Ovary (tissue), 3 donors: Measurements from ENCODE around the gene PRDM16.

Experiments used
- EP300 ChIP-seq: sonication (generic); formaldehyde crosslinking; IDR thresholded peaks from one replicate; pipeline ENCODE4 v1.6.1; 2017; ENCODE audit warnings: antibody characterized with exemption
- POLR2A ChIP-seq: fragments of 450-650 bp; IDR thresholded peaks from one replicate; pipeline ENCODE4 v1.6.1; 2017; ENCODE audit warnings: antibody characterized with exemption, mild to moderate bottlenecking, moderate library complexity
- TF ChIP-seq, protein P1 (sequence below), 3 donors: fragments of 450-650 bp in 2 of 3; fragments of 200-600 bp in 1 of 3; IDR thresholded peaks; one replicate each; pipeline versions ENCODE4 v1.5.1 to v1.8.0; 2016 to 2022; ENCODE audit warnings: antibody characterized with exemption in 3 of 3, mild to moderate bottlenecking in 1 of 3
- donor health status: DM: no; HTN: no; CAD: no.

DNA sequence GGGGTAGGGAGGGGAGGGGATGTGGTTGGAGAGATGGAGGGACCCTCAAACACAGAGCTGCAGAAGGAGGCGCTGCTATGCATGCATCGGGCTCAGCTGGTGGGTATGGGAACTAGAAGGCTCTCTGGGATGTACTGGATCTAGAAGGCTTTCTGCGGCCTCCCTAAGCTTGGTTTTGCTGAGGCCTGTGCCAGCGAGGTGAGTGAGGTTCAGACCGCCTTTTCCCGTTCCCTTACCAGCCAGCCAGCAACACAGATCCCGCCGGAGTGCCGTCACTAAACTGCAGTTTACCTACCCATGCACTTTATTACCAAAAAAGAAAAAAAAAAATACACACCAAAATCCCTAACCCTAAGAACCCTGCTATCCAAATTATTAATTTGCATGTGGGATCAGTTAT, 180.2 kb downstream of the PRDM16 start:
- TF ChIP-seq, protein P1, sequence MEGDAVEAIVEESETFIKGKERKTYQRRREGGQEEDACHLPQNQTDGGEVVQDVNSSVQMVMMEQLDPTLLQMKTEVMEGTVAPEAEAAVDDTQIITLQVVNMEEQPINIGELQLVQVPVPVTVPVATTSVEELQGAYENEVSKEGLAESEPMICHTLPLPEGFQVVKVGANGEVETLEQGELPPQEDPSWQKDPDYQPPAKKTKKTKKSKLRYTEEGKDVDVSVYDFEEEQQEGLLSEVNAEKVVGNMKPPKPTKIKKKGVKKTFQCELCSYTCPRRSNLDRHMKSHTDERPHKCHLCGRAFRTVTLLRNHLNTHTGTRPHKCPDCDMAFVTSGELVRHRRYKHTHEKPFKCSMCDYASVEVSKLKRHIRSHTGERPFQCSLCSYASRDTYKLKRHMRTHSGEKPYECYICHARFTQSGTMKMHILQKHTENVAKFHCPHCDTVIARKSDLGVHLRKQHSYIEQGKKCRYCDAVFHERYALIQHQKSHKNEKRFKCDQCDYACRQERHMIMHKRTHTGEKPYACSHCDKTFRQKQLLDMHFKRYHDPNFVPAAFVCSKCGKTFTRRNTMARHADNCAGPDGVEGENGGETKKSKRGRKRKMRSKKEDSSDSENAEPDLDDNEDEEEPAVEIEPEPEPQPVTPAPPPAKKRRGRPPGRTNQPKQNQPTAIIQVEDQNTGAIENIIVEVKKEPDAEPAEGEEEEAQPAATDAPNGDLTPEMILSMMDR (IDR thresholded peaks at IDR 0.05) = no peak
- TF ChIP-seq POLR2A (no peak), EP300 (no peak)
